Left renal cortex interstitium (tissue), 4 donors: ENCODE results near the gene DAND5. TPM values are rescaled to one million over a fixed set of nuclear protein-coding genes. Genes with fewer than 3 reads are reported as not detected.

Experiments used
- DNase-seq, 4 donors: peaks; one replicate each; pipeline ENCODE4 v3.0.0-alpha.2; 2013; ENCODE audit warnings: low read depth in 4 of 4, low spot score in 2 of 4, missing footprints in 1 of 4
- polyA plus RNA-seq, 4 donors: library from polyadenylated mRNA; unstranded; fragments of 120-200 nt; gene quantifications; one replicate each; pipeline ENCODE4 v1.2.1, GENCODE V29; 2013; ENCODE audit not compliant: insufficient read length in 4 of 4

The DAND5 gene
- polyA plus RNA-seq, 4 donors: 0.08 to 0.28 (median 0.13) TPM; not detected in 1

DNA sequence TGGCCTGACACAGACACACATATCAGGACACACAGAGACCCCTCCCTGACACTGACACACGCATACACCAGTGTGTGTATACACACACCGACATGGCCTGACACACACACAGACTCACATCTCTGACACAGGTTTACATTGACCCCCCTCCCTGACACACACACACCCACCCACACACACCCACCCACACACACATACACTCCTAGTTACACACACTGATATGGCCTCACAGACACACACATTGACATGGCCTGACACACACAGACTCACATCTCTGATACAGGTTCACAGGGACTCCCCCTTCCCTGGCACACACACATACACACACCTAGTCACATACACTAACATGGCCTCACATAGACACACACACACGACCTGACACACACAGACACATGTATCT, 21.5 kb downstream of the DAND5 start:
- no peak for DNase-seq

GRCh38 chr19:12991296-12991695, 21.9 kb downstream of the DAND5 start:
- DNase-seq: no peak

DNA sequence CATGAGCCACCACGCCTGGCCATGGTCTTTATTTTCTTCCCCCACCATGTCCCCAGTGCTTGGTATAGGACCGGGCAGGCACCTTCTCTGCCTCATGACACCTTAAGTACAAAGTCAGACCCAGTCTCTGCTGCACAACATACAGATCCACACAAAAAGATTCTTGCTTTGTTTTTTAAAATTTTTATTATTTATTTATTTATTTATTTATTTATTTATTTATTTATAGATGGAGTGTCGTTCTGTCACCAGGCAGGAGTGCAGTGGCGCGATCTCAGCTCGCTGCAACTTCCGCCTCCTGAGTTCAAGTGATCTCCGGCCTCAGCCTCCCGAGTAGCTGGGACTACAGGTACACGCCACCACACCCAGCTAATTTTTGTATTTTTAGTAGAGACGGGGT, 23.4 kb downstream of the DAND5 start:
- no peak for DNase-seq

- DNase-seq: no peak
Observed at GRCh38 chr19:12993562-12993961, 24.2 kb downstream of the DAND5 start.

GRCh38 chr19:12994701-12995595, 25.6 kb downstream of the DAND5 start, which contains the start of gene NFIX:
TSS of gene NFIX (plus strand) at chr19:12995475. CDS start at chr19:12995838, 363 bp downstream.
- no peak for DNase-seq

DNA sequence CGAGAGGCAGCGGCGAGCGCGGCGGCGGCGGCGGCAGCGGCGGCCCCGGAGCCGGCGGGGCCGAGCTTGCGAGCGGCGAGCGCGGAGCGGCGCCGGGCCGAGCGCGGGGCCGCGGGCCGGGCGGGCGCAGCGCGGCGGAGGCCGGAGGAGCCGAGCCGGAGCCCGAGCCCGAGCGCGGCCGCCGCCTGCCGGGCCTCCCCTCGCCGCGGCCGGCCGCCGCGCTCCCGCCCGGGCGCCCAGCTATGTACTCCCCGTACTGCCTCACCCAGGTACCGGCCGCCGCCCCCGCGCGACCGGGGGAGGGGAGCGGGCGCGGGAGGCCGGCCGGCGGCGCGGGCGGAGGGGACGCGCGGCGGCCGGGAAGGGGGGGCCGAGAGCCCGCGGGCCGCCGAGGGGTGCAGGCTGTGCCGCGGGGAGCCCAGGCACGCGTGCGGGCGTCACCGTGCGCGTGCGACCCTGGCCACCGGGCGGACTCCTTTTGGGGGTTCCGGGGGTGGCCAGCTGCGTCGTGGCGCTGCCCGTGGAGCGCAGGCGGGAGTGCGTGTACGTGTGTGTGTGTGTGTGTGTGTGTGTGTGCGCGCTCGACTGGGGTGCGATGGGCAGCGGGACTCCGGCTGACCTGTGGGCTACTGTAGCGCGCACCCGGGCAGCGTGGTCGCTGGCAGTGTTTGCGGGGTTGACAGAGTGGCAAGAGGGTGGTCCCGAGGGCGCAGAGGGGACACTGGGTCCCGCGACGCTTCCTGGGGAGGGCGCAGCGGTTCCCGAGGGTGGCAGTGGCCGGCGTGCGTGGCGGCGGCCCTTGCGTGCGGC, 26.4 kb downstream of the DAND5 start:
- no peak for DNase-seq

- no peak for DNase-seq
Observed at GRCh38 chr19:12996406-12997094, 27.2 kb downstream of the DAND5 start.

GRCh38 chr19:12997179-12997966, 28.0 kb downstream of the DAND5 start:
- no peak for DNase-seq

DNA sequence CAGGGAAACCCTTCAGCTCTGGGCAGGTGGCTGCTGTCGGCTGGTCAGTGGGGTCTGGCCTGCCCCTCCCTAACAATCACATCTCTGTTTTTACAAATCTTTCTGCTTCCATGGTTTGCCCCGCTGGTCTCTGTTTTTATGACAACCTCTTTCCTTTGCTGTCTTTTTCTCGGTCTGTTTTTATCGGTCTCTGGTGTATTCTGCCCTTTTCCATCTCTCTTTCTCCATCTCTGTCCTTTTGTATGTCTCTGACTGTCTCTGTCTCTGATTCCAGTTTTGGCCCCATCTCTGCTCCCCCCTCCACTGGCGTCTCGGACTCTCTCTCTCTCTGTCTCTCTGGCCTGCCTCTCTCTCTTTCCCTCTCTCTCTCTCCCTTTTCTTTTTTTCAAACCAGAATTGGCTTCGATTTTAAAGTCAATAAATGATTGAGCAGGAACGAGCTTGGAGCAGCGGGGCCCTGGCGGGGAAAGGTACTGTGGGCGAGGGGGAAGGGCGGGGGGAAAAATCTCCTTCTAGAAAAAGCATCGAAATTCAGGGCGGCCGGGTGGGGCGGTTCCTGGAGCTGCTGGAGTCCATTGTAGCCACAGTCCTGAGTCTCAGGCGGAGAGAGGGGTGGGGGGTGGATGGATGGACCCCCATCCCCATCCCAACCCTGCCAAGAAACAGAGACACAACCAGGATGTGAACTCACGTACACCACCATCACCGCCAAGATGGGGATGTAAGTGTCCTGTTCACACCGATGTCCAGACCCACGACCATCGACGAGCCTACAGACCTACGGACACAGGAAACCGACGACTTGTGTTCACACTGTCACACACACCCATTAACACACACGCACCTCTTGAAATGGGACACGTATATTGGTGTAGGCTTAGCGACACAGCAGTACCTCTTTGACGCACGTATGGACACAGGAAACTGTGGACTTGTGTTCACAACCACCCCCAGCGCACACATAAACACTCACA, 28.9 kb downstream of the DAND5 start:
- no peak for DNase-seq

DNA sequence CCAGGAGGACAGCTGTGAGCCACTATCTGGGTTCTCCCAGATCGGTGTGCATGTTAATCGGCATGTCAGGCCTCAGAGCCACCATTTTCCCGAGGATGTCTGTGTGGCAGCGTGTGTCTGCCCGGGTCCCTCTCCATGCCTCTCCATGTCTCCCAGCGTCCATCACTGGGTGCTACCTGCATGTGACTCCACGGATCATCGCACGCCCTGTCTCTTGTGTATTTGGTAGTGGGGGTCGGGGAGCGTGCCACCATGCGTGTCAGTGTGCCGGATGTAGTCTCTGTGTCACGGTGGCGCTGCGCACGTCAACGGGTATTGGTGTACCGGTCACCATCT, 31.8 kb downstream of the DAND5 start:
- DNase-seq: no peak

GRCh38 chr19:13001502-13002165, 32.3 kb downstream of the DAND5 start:
- no peak for DNase-seq

- DNase-seq: no peak
Observed at GRCh38 chr19:13002166-13002898, 33.0 kb downstream of the DAND5 start.

DNA sequence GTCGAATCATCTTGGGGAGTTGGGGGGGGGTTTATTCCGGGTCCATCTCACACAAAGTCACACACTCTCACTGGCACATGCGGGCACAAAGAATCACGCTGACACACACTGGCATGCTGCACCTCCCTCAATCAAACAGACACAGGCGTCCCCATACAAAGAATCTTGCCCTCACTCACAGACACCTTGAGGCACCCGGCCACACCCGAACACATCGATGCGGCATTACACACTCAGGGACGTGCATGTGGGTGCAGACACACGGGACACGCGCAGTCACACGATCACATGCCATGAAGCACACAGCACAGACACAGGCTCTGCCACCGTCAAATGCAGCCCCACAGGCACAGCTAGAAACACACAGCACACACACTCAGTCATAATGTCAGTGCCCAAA, 33.7 kb downstream of the DAND5 start:
- DNase-seq: no peak

DNA sequence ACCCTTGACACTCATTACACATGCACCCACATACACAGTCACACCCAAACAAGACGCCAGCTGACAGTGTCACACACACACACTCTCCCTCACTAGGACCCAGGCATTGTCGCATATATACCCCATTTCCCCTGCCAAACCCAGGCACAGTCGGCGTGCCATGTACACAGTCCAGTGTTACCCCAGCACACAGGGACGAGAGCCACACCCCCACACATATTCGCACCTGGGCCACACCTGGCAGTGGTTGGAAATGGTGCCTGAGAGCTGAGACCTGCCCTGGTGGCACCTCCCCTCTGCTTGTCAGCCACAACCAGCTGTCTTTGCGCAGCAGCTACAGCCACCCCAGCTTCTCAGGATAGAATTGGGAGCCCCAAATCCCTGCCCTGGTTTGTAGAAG, 34.9 kb downstream of the DAND5 start:
- no peak for DNase-seq

- DNase-seq: no peak
Observed at GRCh38 chr19:13005253-13005652, 35.9 kb downstream of the DAND5 start.

- DNase-seq: no peak
Observed at GRCh38 chr19:13005861-13006370, 36.5 kb downstream of the DAND5 start.

- DNase-seq: no peak
Observed at GRCh38 chr19:13006431-13007281, 37.3 kb downstream of the DAND5 start.
